IgD-negative memory B cell (primary cell): ENCODE results near the gene C11orf68. TPM values are rescaled to one million over a fixed set of nuclear protein-coding genes. Genes with fewer than 3 reads are reported as not detected.
A peak's percentile ranks its signal among the peaks of the same experiment; 100 is the strongest.

Experiments used
- H3K27ac Mint-ChIP-seq, 3 donors: one replicate each; pipeline ENCODE4 v1.8.0; 2020 to 2022; ENCODE audit warnings: mild to moderate bottlenecking in 3 of 3, mixed read lengths in 3 of 3, moderate library complexity in 1 of 3
- H3K27me3 Mint-ChIP-seq: one replicate; pipeline ENCODE4 v1.8.0; 2021; ENCODE audit warnings: mixed read lengths
- H3K36me3 Mint-ChIP-seq: one replicate; pipeline ENCODE4 v1.8.0; 2020; ENCODE audit warnings: mild to moderate bottlenecking, mixed read lengths
- H3K4me1 Mint-ChIP-seq, 3 donors: one replicate each; pipeline ENCODE4 v1.8.0; 2020 to 2022; ENCODE audit warnings: mixed read lengths in 3 of 3, mild to moderate bottlenecking in 1 of 3
- H3K4me3 Mint-ChIP-seq, 4 donors: one replicate each; pipeline ENCODE4 v1.8.0; 2020 to 2022; ENCODE audit warnings: mild to moderate bottlenecking in 4 of 4, mixed read lengths in 4 of 4, moderate library complexity in 3 of 4
- H3K9me3 Mint-ChIP-seq, 3 donors: one replicate each; pipeline ENCODE4 v1.8.0; 2020 to 2021; ENCODE audit warnings: mixed read lengths in 3 of 3, mild to moderate bottlenecking in 1 of 3
- polyA plus RNA-seq: library from polyadenylated mRNA; unstranded; fragments of 300-500 nt; fragmentation: Illumina TruSeq; gene quantifications from one replicate; pipeline ENCODE4 v1.2.3, GENCODE V29; 2021

Gene C11orf68
- polyA plus RNA-seq, 1 donor from 2014 or later: 61.6 TPM

DNA sequence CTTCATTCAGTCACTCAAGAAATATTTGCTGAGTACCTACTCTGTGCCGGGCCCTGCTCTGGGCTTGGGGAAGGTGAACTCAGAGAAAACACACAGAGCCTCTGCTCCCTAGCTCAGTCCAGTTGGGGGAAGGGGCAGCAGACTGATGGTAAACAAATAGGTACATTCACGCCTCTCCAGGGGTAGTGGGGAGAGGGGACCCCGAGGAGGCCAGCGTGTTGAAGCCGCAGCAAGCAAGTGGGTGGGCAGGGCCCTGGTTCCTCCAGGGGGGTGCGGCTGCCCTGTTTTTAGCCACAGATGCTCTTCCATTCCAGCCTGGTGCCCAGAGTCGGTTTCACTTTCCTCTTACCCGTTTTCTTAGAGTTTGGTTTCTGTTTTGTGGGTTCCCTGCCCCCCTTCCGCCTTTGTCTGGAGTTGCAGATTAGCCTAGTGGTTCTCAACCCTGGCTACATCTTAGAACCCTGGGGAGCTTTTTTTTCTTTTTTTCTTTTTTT lies 9.1 kb upstream of the C11orf68 start:
- Mint-ChIP-seq H3K27me3 (no peaks in the 10 kb centered on the region), H3K9me3 (no peaks in the 10 kb centered on the region), H3K4me1 (peaks cover 15 to 17% (median 16%) of the 10 kb centered on the region in 3 donors), H3K27ac (peak overlapping the region; percentile 68 to 97 (median 94)), H3K36me3 (peaks cover 2% of the 10 kb centered on the region), H3K4me3 (peak overlapping the region; percentile 59 to 90 (median 76))

- no peaks in the 10 kb centered on the region for H3K9me3 Mint-ChIP-seq
- H3K36me3 Mint-ChIP-seq: peaks cover 4% of the 10 kb centered on the region
- peak overlapping the region in 1 of 3 donors; percentile 28 for H3K27ac Mint-ChIP-seq
- no peaks in the 10 kb centered on the region for H3K27me3 Mint-ChIP-seq
- H3K4me3 Mint-ChIP-seq: peak overlapping the region in 1 of 4 donors; percentile 52
- peaks cover 17 to 21% (median 19%) of the 10 kb centered on the region in 3 donors for H3K4me1 Mint-ChIP-seq
Observed at GRCh38 chr11:65925397-65925796, 6.5 kb upstream of the C11orf68 start.

DNA sequence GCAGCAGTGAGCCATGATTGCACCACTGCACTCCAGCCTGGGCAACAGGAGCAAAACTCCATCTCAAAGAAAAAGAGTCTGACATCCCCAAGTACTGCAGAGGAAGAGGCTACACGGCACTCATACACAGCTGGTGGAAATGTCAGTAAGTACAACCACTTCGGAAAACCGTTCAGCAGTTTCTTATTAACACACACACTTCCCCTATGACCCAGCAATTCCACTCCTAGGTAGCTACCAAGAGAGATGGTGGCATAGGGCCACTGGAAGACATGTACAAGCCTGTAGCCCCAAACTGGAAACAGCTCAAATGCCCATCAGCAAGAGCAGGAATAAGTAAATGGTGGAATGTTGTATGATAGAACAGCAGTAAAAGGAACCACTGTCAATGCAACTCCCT lies 3.7 kb upstream of the C11orf68 start:
- Mint-ChIP-seq H3K27ac (peak overlapping the region in 2 of 3 donors; percentile 53 to 64), H3K36me3 (peaks cover 4% of the 10 kb centered on the region), H3K4me3 (peak overlapping the region in 2 of 4 donors; percentile 57 to 81), H3K27me3 (no peaks in the 10 kb centered on the region), H3K9me3 (no peaks in the 10 kb centered on the region), H3K4me1 (peaks cover 7 to 12% (median 9%) of the 10 kb centered on the region in 3 donors)

- Mint-ChIP-seq H3K27ac (peak overlapping the region in 1 of 3 donors; percentile 53), H3K27me3 (no peaks in the 10 kb centered on the region)
Observed at GRCh38 chr11:65921876-65922275, 3.0 kb upstream of the C11orf68 start.

GRCh38 chr11:65921033-65921555 lies 2.2 kb upstream of the C11orf68 start:
- no peaks in the 10 kb centered on the region for H3K9me3 Mint-ChIP-seq
- H3K36me3 Mint-ChIP-seq: peaks cover 4% of the 10 kb centered on the region
- H3K4me1 Mint-ChIP-seq: peaks cover 10 to 15% (median 11%) of the 10 kb centered on the region in 3 donors
- H3K27me3 Mint-ChIP-seq: no peaks in the 10 kb centered on the region
- H3K27ac Mint-ChIP-seq: no peak overlapping the region
- peak overlapping the region; percentile 81 to 97 (median 92) for H3K4me3 Mint-ChIP-seq

More at GRCh38 chr11:65921876-65922275, 3.0 kb upstream of the C11orf68 start:
- peaks cover 7 to 9% (median 9%) of the 10 kb centered on the region in 3 donors for H3K4me1 Mint-ChIP-seq
- H3K9me3 Mint-ChIP-seq: no peaks in the 10 kb centered on the region
- H3K36me3 Mint-ChIP-seq: peaks cover 4% of the 10 kb centered on the region
- peak overlapping the region in 3 of 4 donors; percentile 57 to 81 (median 57) for H3K4me3 Mint-ChIP-seq

DNA sequence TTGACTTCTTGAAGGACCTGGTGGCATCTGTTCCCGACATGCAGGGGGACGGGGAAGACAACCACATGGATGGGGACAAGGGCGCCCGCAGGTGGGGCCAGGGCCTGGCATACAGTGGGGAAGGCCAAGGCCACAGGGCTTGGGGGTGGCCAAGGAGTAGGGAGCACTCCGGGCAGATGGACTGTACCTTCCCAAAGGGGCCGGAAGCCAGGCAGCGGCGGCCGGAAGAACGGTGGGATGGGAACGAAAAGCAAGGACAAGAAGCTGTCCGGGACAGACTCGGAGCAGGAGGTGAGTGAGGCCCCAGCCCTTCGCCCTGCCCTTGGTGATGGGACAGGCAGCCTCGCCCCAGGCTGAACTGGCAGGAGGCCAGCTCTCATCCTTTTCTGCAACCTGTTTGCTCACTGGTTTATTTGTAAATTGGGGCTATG lies 1.5 kb upstream of the C11orf68 start:
- Mint-ChIP-seq H3K4me1 (peaks cover 10 to 15% (median 11%) of the 10 kb centered on the region in 3 donors), H3K27ac (peak overlapping the region in 1 of 3 donors; percentile 95), H3K36me3 (peaks cover 4% of the 10 kb centered on the region), H3K9me3 (no peaks in the 10 kb centered on the region), H3K27me3 (no peaks in the 10 kb centered on the region), H3K4me3 (peak overlapping the region; percentile 88 to 97 (median 96))

DNA sequence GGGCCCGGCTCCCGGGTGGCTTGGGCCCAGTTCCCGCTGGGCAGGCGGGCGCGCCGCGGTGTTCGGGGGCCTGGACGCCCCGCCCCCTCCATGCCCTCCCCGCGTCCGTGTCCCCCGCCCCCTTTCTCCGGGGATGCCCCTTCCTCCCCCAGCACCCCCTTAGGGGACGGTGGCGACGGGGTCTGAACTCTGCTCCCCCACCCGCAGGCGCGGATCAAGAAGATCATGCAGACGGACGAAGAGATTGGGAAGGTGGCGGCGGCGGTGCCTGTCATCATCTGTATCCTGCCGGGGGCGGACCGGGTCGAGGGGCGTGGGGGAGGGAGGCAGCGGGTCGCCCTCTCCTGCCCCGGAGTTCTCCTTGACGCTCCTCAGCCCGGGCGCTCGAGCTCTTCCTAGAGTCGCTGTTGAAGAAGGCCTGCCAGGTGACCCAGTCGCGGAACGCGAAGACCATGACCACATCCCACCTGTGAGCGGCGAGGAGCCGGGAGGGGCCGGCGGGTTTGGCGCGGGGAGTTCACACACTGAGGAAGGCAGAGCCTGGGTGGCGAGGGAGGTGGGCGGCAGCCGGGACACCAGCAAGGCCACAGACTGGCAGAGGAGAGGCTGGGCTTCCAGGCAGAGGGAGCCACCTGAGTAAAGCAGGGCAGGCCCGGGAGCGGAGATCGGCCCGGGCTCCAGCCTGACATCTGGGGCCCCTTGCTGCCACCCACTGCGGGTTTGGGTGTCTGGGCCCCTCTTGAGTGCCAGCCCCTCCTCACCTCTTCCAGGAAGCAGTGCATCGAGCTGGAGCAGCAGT lies 910 bp upstream of the C11orf68 start:
- Mint-ChIP-seq H3K27ac (peak overlapping the region; percentile 83 to 95 (median 92)), H3K4me3 (peak overlapping the region; percentile 88 to 97 (median 96)), H3K4me1 (peaks cover 11 to 21% (median 15%) of the 10 kb centered on the region in 3 donors), H3K9me3 (no peaks in the 10 kb centered on the region), H3K36me3 (peaks cover 7% of the 10 kb centered on the region), H3K27me3 (no peaks in the 10 kb centered on the region)

DNA sequence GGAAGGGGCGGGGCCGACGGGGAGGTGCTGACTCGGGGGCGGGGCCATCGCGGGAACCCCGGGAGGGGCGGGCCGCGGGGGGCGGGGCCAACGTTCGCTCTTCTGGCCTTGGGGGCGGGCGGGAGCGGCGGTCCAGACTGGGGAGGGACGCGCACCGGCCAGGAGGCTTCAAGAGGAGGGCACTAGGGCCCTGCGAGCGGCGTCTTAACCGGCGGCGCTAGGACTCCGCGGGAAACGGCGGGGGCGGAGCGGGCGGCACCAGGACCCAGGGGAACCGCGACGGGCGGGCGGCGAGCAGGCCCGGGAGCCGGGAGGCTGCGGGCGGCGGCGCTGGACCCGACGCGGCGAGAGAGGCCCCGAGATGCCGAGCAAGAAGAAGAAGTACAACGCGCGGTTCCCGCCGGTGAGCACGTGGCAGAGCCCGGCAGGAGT lies 295 bp upstream of the C11orf68 start, which contains the start of gene DRAP1:
Gene DRAP1 (plus strand): TSS at position 286 of the 432 bp plus-strand sequence. CDS start 76 bp downstream, at position 362.
- peaks cover 8% of the 10 kb centered on the region for H3K36me3 Mint-ChIP-seq
- H3K9me3 Mint-ChIP-seq: no peaks in the 10 kb centered on the region
- no peaks in the 10 kb centered on the region for H3K27me3 Mint-ChIP-seq
- peak within 1 kb of the TSS; percentile 83 to 98 (median 95) for H3K27ac Mint-ChIP-seq
- H3K4me1 Mint-ChIP-seq: peaks cover 14 to 23% (median 15%) of the 10 kb centered on the region in 3 donors
- peak within 1 kb of the TSS; percentile 88 to 97 (median 96) for H3K4me3 Mint-ChIP-seq

DNA sequence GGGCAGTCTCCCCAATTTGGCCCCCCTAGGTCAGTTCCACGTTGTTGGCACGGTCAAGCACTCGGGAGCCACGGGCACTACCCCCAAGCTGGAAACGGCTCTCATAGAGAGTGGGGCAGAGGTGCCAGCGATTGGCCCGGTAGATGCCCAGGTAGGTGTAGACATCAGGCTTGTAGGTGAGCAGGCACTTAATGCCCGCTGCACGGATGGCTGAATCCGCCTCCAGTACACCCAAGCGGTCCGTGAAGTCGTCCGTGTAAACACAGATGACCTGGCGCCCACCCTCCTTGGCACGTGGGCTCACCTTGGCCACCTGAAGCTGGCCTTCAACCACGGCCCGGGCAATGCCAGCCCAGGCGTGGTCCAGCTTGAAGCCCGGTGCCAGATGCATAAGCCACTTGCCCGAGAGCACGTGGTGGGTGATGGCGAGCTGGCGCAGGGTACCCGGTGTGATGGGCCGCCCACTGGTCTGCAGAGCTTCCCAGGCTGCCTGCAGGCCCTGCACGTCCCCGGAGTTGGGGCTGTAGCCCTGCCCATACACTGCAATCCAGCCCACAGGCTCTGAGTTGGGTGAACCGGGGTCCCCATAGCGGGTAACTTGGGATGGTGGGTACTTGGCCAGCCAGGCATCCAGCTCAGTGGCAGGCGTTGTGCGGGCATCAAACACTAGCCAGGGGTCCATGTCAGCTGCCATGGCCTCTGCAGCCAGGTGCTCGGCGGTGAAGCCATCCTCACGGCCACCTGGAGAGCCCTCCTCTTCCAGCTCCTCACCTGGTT lies 1.2 kb downstream of the C11orf68 start:
- Mint-ChIP-seq H3K4me1 (peaks cover 12 to 20% (median 14%) of the 10 kb centered on the region in 3 donors), H3K4me3 (peak overlapping the region; percentile 88 to 97 (median 96)), H3K27me3 (no peaks in the 10 kb centered on the region), H3K27ac (peak overlapping the region in 2 of 3 donors; percentile 78 to 95), H3K36me3 (peaks cover 7% of the 10 kb centered on the region), H3K9me3 (no peaks in the 10 kb centered on the region)

- H3K27me3 Mint-ChIP-seq: no peaks in the 10 kb centered on the region
- H3K9me3 Mint-ChIP-seq: no peaks in the 10 kb centered on the region
- peaks cover 10 to 18% (median 14%) of the 10 kb centered on the region in 3 donors for H3K4me1 Mint-ChIP-seq
- peak overlapping the region in 2 of 3 donors; percentile 46 to 85 for H3K27ac Mint-ChIP-seq
- peak overlapping the region; percentile 88 to 92 (median 89) for H3K4me3 Mint-ChIP-seq
- peaks cover 5% of the 10 kb centered on the region for H3K36me3 Mint-ChIP-seq
Observed at GRCh38 chr11:65917077-65917433, 1.8 kb downstream of the C11orf68 start.

DNA sequence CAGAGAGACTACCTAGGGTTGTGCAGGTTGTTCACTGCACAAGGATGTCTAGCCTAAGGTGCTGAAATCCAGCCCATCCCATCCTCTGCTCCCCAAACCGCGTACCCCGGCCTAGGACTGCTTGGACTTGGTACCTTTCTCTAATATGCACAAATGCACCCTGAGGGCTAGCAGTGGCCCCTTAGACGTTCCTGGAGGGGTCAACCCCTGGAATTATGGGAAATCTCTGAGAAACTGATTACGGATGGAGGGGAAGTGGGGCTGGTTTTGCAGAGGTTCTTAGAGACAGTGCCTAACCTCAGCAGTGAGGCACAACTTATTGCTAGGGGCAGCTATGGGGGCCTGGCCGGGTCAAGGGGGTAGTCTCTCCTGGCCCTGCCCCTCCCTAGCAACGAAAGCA lies 2.5 kb downstream of the C11orf68 start:
- Mint-ChIP-seq H3K27ac (peak overlapping the region in 1 of 3 donors; percentile 85), H3K4me3 (peak overlapping the region in 3 of 4 donors; percentile 63 to 92 (median 88)), H3K9me3 (no peaks in the 10 kb centered on the region), H3K4me1 (peaks cover 10 to 18% (median 14%) of the 10 kb centered on the region in 3 donors), H3K36me3 (peaks cover 5% of the 10 kb centered on the region), H3K27me3 (peaks cover 5% of the 10 kb centered on the region)

DNA sequence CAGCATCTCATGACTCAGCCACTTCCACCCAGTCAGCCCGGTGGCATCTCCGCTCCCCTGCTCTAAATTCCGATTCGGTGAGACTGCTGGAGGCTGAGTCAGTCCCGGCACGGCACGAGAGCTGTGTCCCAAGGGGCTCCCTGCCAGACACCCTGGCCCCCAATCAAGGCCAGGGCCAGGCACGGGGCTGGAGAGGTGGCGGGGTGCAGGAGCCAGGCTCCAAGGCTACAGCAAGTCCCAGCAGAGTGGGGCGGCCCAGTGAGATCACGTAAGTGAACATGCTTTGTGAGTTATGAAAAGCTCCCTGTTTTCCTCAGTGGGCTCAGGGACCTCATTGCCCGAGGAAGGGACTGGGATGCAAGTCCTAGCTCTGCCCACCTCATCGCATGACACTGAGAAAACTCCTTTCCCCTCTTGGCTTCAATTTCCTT lies 3.0 kb downstream of the C11orf68 start:
- H3K27ac Mint-ChIP-seq: no peak overlapping the region
- H3K36me3 Mint-ChIP-seq: peaks cover 5% of the 10 kb centered on the region
- peaks cover 10 to 18% (median 14%) of the 10 kb centered on the region in 3 donors for H3K4me1 Mint-ChIP-seq
- peak overlapping the region in 2 of 4 donors; percentile 52 to 57 for H3K4me3 Mint-ChIP-seq
- no peaks in the 10 kb centered on the region for H3K9me3 Mint-ChIP-seq
- H3K27me3 Mint-ChIP-seq: peaks cover 9% of the 10 kb centered on the region

- peaks cover 10 to 18% (median 14%) of the 10 kb centered on the region in 3 donors for H3K4me1 Mint-ChIP-seq
- H3K27ac Mint-ChIP-seq: peak overlapping the region in 1 of 3 donors; percentile 43
- peaks cover 5% of the 10 kb centered on the region for H3K36me3 Mint-ChIP-seq
- peak overlapping the region in 3 of 4 donors; percentile 52 to 57 (median 52) for H3K4me3 Mint-ChIP-seq
- H3K9me3 Mint-ChIP-seq: no peaks in the 10 kb centered on the region
- H3K27me3 Mint-ChIP-seq: peaks cover 14% of the 10 kb centered on the region
Observed at GRCh38 chr11:65915101-65915820, 3.6 kb downstream of the C11orf68 start.

DNA sequence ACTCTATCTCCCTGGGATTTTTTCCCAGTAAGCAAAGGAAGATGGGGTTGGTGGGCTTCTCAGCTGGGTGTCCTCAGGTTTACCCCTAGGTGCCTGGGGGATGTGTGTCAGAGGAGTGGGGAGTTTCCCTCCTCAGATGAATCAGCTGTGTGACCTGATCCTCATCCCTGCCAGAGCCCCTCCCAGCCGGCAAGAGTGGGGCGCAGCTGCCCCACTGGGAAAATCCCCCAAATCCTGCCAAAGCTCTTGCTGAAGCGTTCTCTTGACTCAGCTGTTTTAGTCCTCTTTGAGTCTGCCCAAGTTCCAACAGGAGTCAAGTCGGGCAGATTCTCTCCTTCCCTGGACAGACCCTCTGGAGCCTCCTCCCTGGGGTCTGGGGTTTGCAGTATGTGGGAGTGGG lies 6.0 kb downstream of the C11orf68 start:
- H3K4me3 Mint-ChIP-seq: peak overlapping the region in 1 of 4 donors; percentile 7
- peaks cover 5% of the 10 kb centered on the region for H3K36me3 Mint-ChIP-seq
- H3K4me1 Mint-ChIP-seq: peaks cover 10 to 20% (median 10%) of the 10 kb centered on the region in 3 donors
- peaks cover 32% of the 10 kb centered on the region for H3K27me3 Mint-ChIP-seq
- peak overlapping the region in 1 of 3 donors; percentile 35 for H3K27ac Mint-ChIP-seq
- no peaks in the 10 kb centered on the region for H3K9me3 Mint-ChIP-seq
